Stimulated activated CD4-positive, alpha-beta T cell treated with anti-CD3 and anti-CD28 coated beads, Interleukin-15, amount 100 ng/mL, for 48 hours (primary cell): ENCODE data around the gene YBX1.
"Not testable (repeated sequence)": the region's sequence is repeated elsewhere in the genome, so short reads cannot be mapped to it uniquely, and the experiment has no call there.

Experiments
- DNase-seq, 2 donors: peaks; one replicate each; pipeline ENCODE4 v3.0.0-alpha.2; 2020; ENCODE audit warnings: low read depth in 2 of 2

The YBX1 gene

GRCh38 chr1:42681741-42682483 is at the start of gene YBX1:
Gene YBX1, plus strand, starts transcription at chr1:42682418. Its CDS starts 148 bp downstream, at chr1:42682566.
- DNase-seq, result peak; percentile 91 to 92

- DNase-seq, result no peak
Measured at GRCh38 chr1:42639116-42639515, 43.1 kb upstream of the YBX1 start.

- DNase-seq, result no peak
Measured at GRCh38 chr1:42646056-42646455, 36.2 kb upstream of the YBX1 start.

- DNase-seq, result no peak
Measured at GRCh38 chr1:42657201-42657600, 25.0 kb upstream of the YBX1 start.

- peak; percentile 93 to 95 for DNase-seq
Measured at GRCh38 chr1:42657981-42658876, 24.0 kb upstream of the YBX1 start, which contains the start of gene PPIH. Gene PPIH, plus strand, starts transcription at chr1:42658423. Its CDS starts 24 bp downstream, at chr1:42658447.

- DNase-seq, result no peak
Measured at GRCh38 chr1:42658877-42659337, 23.3 kb upstream of the YBX1 start.

GRCh38 chr1:42660907-42661500 is 21.2 kb upstream of the YBX1 start:
- no peak for DNase-seq

- DNase-seq, result no peak
Measured at GRCh38 chr1:42669936-42670335, 12.3 kb upstream of the YBX1 start.

GRCh38 chr1:42670425-42670824 is 11.8 kb upstream of the YBX1 start:
- no peak for DNase-seq

GRCh38 chr1:42674214-42674613 is 8.0 kb upstream of the YBX1 start:
- DNase-seq, result no peak

- no peak for DNase-seq
Measured at GRCh38 chr1:42674682-42675081, 7.5 kb upstream of the YBX1 start.

GRCh38 chr1:42675467-42675866 is 6.8 kb upstream of the YBX1 start:
- DNase-seq, result no peak

- no peak for DNase-seq
Measured at GRCh38 chr1:42676534-42677087, 5.6 kb upstream of the YBX1 start.

- no peak for DNase-seq
Measured at GRCh38 chr1:42679364-42679983, 2.7 kb upstream of the YBX1 start.

- no peak for DNase-seq
Measured at GRCh38 chr1:42680055-42680454, 2.2 kb upstream of the YBX1 start.

- no peak for DNase-seq
Measured at GRCh38 chr1:42680921-42681683, 1.1 kb upstream of the YBX1 start.

GRCh38 chr1:42682484-42682738 is 193 bp downstream of the YBX1 start:
- not testable (repeated sequence) for DNase-seq

GRCh38 chr1:42682739-42683531 is 717 bp downstream of the YBX1 start:
- DNase-seq, result peak; percentile 33 to 42

- DNase-seq, result no peak
Measured at GRCh38 chr1:42684139-42684538, 1.9 kb downstream of the YBX1 start.

- DNase-seq, result no peak
Measured at GRCh38 chr1:42686418-42686817, 4.2 kb downstream of the YBX1 start.
